GM21526 (cell line): ENCODE results near the gene PNPLA2.

Source experiments
- ATAC-seq: cut with Tn5 transposase; IDR thresholded peaks from one replicate; pipeline ENCODE4 v1.9.1; 2021; ENCODE audit warnings: moderate library complexity; ENCODE audit not compliant: unreplicated experiment, low FRiP score

Gene PNPLA2

GRCh38 chr11:782264-783174 lies 36.2 kb upstream of the PNPLA2 start:
- ATAC-seq, result no peak

- ATAC-seq, result no peak
Observed at GRCh38 chr11:783581-784015, 35.1 kb upstream of the PNPLA2 start.

GRCh38 chr11:786235-787083 lies 32.3 kb upstream of the PNPLA2 start:
- no peak for ATAC-seq

- no peak for ATAC-seq
Observed at GRCh38 chr11:787084-787675, 31.5 kb upstream of the PNPLA2 start.

- ATAC-seq, result no peak
Observed at GRCh38 chr11:788009-788640, 30.6 kb upstream of the PNPLA2 start.

- ATAC-seq, result no peak
Observed at GRCh38 chr11:788953-789940, 29.5 kb upstream of the PNPLA2 start.

GRCh38 chr11:789943-790342 lies 28.8 kb upstream of the PNPLA2 start, which contains the start of gene CEND1:
Gene CEND1 (minus strand): TSS chr11:790090. CDS start chr11:788576, 1,514 bp downstream.
- ATAC-seq, result no peak

- no peak for ATAC-seq
Observed at GRCh38 chr11:790721-791564, 27.8 kb upstream of the PNPLA2 start.

- no peak for ATAC-seq
Observed at GRCh38 chr11:791658-792534, 26.8 kb upstream of the PNPLA2 start.

GRCh38 chr11:792535-792821 lies 26.2 kb upstream of the PNPLA2 start:
- no peak for ATAC-seq

- no peak for ATAC-seq
Observed at GRCh38 chr11:792873-793272, 25.8 kb upstream of the PNPLA2 start.

GRCh38 chr11:793556-793955 lies 25.2 kb upstream of the PNPLA2 start:
- no peak for ATAC-seq

GRCh38 chr11:794013-794765 lies 24.5 kb upstream of the PNPLA2 start:
- ATAC-seq, result no peak

GRCh38 chr11:794766-795633 lies 23.7 kb upstream of the PNPLA2 start:
- no peak for ATAC-seq

- ATAC-seq, result no peak
Observed at GRCh38 chr11:795634-796564, 22.8 kb upstream of the PNPLA2 start.
